Mesenchymal stem cell (in vitro differentiated cells and primary cell): ENCODE results near the gene VARS2.
A peak's percentile ranks its signal among the peaks of the same experiment; 100 is the strongest.

Experiments used
- DNase-seq: peaks from one replicate; pipeline ENCODE4 v3.0.0-alpha.2; 2013
- H2AFZ ChIP-seq: one replicate; pipeline ENCODE4 v1.6.1; 2013; ENCODE audit warnings: low read depth, mild to moderate bottlenecking, control low read depth, inconsistent platforms, low read length, moderate library complexity
- H2AK5ac ChIP-seq: 2 replicates; pipeline ENCODE4 v1.6.1; 2013; ENCODE audit warnings: low read length, moderate library complexity, mild to moderate bottlenecking, inconsistent platforms; ENCODE audit not compliant: severe bottlenecking
- H2BK120ac ChIP-seq: one replicate; pipeline ENCODE4 v1.6.1; 2013; ENCODE audit warnings: low read depth, mild to moderate bottlenecking, inconsistent platforms, low read length, moderate library complexity
- H2BK12ac ChIP-seq, 2 experiments: one replicate each; pipeline ENCODE4 v1.6.1; 2013; ENCODE audit warnings: inconsistent platforms in 2 of 2, low read length in 2 of 2, mild to moderate bottlenecking in 2 of 2, moderate library complexity in 2 of 2, control low read depth in 1 of 2
- H2BK15ac ChIP-seq: one replicate; pipeline ENCODE4 v1.6.1; 2013; ENCODE audit warnings: mild to moderate bottlenecking, low read depth, inconsistent platforms; ENCODE audit not compliant: poor library complexity, severe bottlenecking
- H2BK5ac ChIP-seq: 2 replicates; pipeline ENCODE4 v1.6.1; 2013; ENCODE audit warnings: low read depth, mild to moderate bottlenecking, low read length, control low read depth, inconsistent platforms; ENCODE audit not compliant: poor library complexity, severe bottlenecking
- H3K14ac ChIP-seq, 2 experiments: one replicate each; pipeline ENCODE4 v1.6.1; 2013; ENCODE audit warnings: inconsistent platforms in 2 of 2, low read length in 2 of 2, control low read depth in 1 of 2, mild to moderate bottlenecking in 1 of 2, moderate library complexity in 1 of 2
- H3K18ac ChIP-seq, 2 experiments: one replicate each; pipeline ENCODE4 v1.6.1; 2013; ENCODE audit warnings: inconsistent platforms in 2 of 2, low read length in 2 of 2, control low read depth in 1 of 2, low read depth in 1 of 2, mild to moderate bottlenecking in 1 of 2
- H3K23ac ChIP-seq, 2 experiments: one replicate each; pipeline ENCODE4 v1.6.1; 2013; ENCODE audit warnings: inconsistent platforms in 2 of 2, low read length in 2 of 2, mild to moderate bottlenecking in 2 of 2, moderate library complexity in 2 of 2, control low read depth in 1 of 2
- H3K27ac ChIP-seq: 2 replicates; pipeline ENCODE4 v1.5.1; 2013; ENCODE audit warnings: mild to moderate bottlenecking, moderate library complexity, low read length, control low read depth, inconsistent platforms; ENCODE audit not compliant: poor library complexity, severe bottlenecking
- H3K27me3 ChIP-seq, 2 experiments: 2 replicates each; pipeline versions ENCODE4 v1.6.1 to v1.7.0; 2013; ENCODE audit warnings: low read length in 2 of 2, mild to moderate bottlenecking in 2 of 2, moderate library complexity in 2 of 2, control low read depth in 1 of 2, inconsistent platforms in 1 of 2; ENCODE audit not compliant: control insufficient read depth in 1 of 2, insufficient read depth in 1 of 2
- H3K36me3 ChIP-seq, 2 experiments: 2 replicates each; pipeline versions ENCODE4 v1.6.1 to v1.7.0; 2013; ENCODE audit warnings: low read length in 2 of 2, control low read depth in 1 of 2, inconsistent platforms in 1 of 2, low read depth in 1 of 2, mild to moderate bottlenecking in 1 of 2; ENCODE audit not compliant: insufficient read depth in 2 of 2, control insufficient read depth in 1 of 2
- H3K4ac ChIP-seq, 2 experiments: one replicate each; pipeline ENCODE4 v1.6.1; 2013; ENCODE audit warnings: inconsistent platforms in 2 of 2, low read length in 2 of 2, mild to moderate bottlenecking in 2 of 2, moderate library complexity in 2 of 2, control low read depth in 1 of 2, low read depth in 1 of 2
- H3K4me1 ChIP-seq: 2 replicates; pipeline ENCODE4 v1.6.1; 2013; ENCODE audit warnings: low read depth, low read length, control low read depth; ENCODE audit not compliant: control insufficient read depth, insufficient read depth
- H3K4me2 ChIP-seq: 2 replicates; pipeline ENCODE4 v1.6.1; 2013; ENCODE audit warnings: low read length, mild to moderate bottlenecking, inconsistent platforms; ENCODE audit not compliant: poor library complexity, severe bottlenecking
- H3K4me3 ChIP-seq, 2 experiments: 2 replicates each; pipeline versions ENCODE4 v1.5.1 to v1.7.0; 2013; ENCODE audit warnings: low read length in 2 of 2, mild to moderate bottlenecking in 2 of 2, control low read depth in 1 of 2, low read depth in 1 of 2; ENCODE audit not compliant: insufficient read depth in 1 of 2
- H3K79me1 ChIP-seq: replicated peaks from 2 replicates; pipeline ENCODE4 v1.6.1; 2013; ENCODE audit warnings: mild to moderate bottlenecking, control low read depth, low read length, inconsistent platforms; ENCODE audit not compliant: poor library complexity, severe bottlenecking
- H3K9ac ChIP-seq: 2 replicates; pipeline ENCODE4 v1.7.0; 2013; ENCODE audit warnings: mild to moderate bottlenecking, low read length, moderate library complexity
- H3K9me3 ChIP-seq: 2 replicates; pipeline ENCODE4 v1.7.0; 2013; ENCODE audit warnings: mild to moderate bottlenecking, low read length; ENCODE audit not compliant: control insufficient read depth
- H4K8ac ChIP-seq: one replicate; pipeline ENCODE4 v1.6.1; 2013; ENCODE audit warnings: inconsistent platforms, mild to moderate bottlenecking, low read length, moderate library complexity
- H4K91ac ChIP-seq: one replicate; pipeline ENCODE4 v1.6.1; 2013; ENCODE audit warnings: mild to moderate bottlenecking, low read length, inconsistent platforms
- WGBS: methylation state at CpG from one replicate; pipeline ENCODE4 v1.1.7; 2013; ENCODE audit warnings: mixed read lengths; 5-methylcytosine and 5-hydroxymethylcytosine counted together

Gene VARS2

GRCh38 chr6:30928677-30929076, 14.6 kb downstream of the VARS2 start:
- WGBS: 98% methylated on average over 3 of the region's 3 CpGs
- H3K14ac ChIP-seq: no peak overlapping the region

GRCh38 chr6:30930506-30930905, 16.5 kb downstream of the VARS2 start:
- peaks cover 13 to 20% of the 10 kb centered on the region in 2 experiments for H3K36me3 ChIP-seq
- DNase-seq: no peak
- H3K27me3 ChIP-seq: peaks cover 0 to 41% of the 10 kb centered on the region in 2 experiments
- peaks cover 40% of the 10 kb centered on the region for H3K4me1 ChIP-seq
- H4K8ac ChIP-seq: no peak overlapping the region
- H3K27ac ChIP-seq: no peak overlapping the region
- H3K79me1 ChIP-seq: no peaks in the 10 kb centered on the region
- no peak overlapping the region for H3K4ac ChIP-seq
- H2AFZ ChIP-seq: no peak overlapping the region
- H2BK15ac ChIP-seq: no peak overlapping the region
- H3K23ac ChIP-seq: no peak overlapping the region
- WGBS: 94% methylated on average over 4 of the region's 4 CpGs
- no peak overlapping the region for H2BK5ac ChIP-seq
- H3K9ac ChIP-seq: no peak overlapping the region
- no peak overlapping the region for H2BK120ac ChIP-seq
- H3K18ac ChIP-seq: no peak overlapping the region
- no peak overlapping the region for H3K14ac ChIP-seq
- H3K9me3 ChIP-seq: peaks cover 13% of the 10 kb centered on the region
- H2AK5ac ChIP-seq: peak overlapping the region; percentile 47
- H3K4me2 ChIP-seq: no peak overlapping the region
- H4K91ac ChIP-seq: no peak overlapping the region
- no peak overlapping the region for H3K4me3 ChIP-seq
- no peak overlapping the region for H2BK12ac ChIP-seq

More at GRCh38 chr6:30928677-30929076, 14.6 kb downstream of the VARS2 start:
- no peak overlapping the region for H2BK5ac ChIP-seq
- H3K4ac ChIP-seq: no peak overlapping the region
- H3K9me3 ChIP-seq: peaks cover 13% of the 10 kb centered on the region
- H2AFZ ChIP-seq: no peak overlapping the region
- H2AK5ac ChIP-seq: no peak overlapping the region
- peaks cover 0 to 29% of the 10 kb centered on the region in 2 experiments for H3K27me3 ChIP-seq
- H3K4me3 ChIP-seq: no peak overlapping the region
- H4K8ac ChIP-seq: no peak overlapping the region
- H2BK15ac ChIP-seq: no peak overlapping the region
- peaks cover 22 to 33% of the 10 kb centered on the region in 2 experiments for H3K36me3 ChIP-seq
- H2BK12ac ChIP-seq: no peak overlapping the region
- no peak overlapping the region for H3K27ac ChIP-seq
- H3K4me2 ChIP-seq: no peak overlapping the region
- peaks cover 43% of the 10 kb centered on the region for H3K4me1 ChIP-seq
- H4K91ac ChIP-seq: no peak overlapping the region
- H3K79me1 ChIP-seq: no peaks in the 10 kb centered on the region
- no peak overlapping the region for H3K18ac ChIP-seq
- no peak overlapping the region for H3K23ac ChIP-seq
- H2BK120ac ChIP-seq: no peak overlapping the region
- no peak overlapping the region for H3K9ac ChIP-seq
- DNase-seq: no peak

GRCh38 chr6:30931272-30931671, 17.2 kb downstream of the VARS2 start:
- Histone ChIP-seq H2BK5ac (no peak overlapping the region), H2BK12ac (no peak overlapping the region), H3K9ac (no peak overlapping the region), H2AFZ (no peak overlapping the region), H2BK120ac (no peak overlapping the region), H3K27ac (no peak overlapping the region), H2AK5ac (peak overlapping the region; percentile 7), H3K4me1 (peaks cover 36% of the 10 kb centered on the region), H3K4me2 (no peak overlapping the region), H3K4me3 (no peak overlapping the region), H3K23ac (no peak overlapping the region), H3K79me1 (no peaks in the 10 kb centered on the region), H4K91ac (no peak overlapping the region), H4K8ac (no peak overlapping the region), H3K27me3 (peaks cover 0 to 47% of the 10 kb centered on the region in 2 experiments), H3K36me3 (peaks cover 6 to 12% of the 10 kb centered on the region in 2 experiments), H3K4ac (no peak overlapping the region), H3K14ac (no peak overlapping the region), H3K9me3 (peaks cover 13% of the 10 kb centered on the region), H2BK15ac (no peak overlapping the region), H3K18ac (no peak overlapping the region)
- no peak for DNase-seq
- WGBS: 71% methylated on average over 8 of the region's 8 CpGs

GRCh38 chr6:30931969-30932645, 18.1 kb downstream of the VARS2 start, which contains the start of gene SFTA2:
Gene SFTA2 (minus strand): TSS chr6:30932170. CDS start chr6:30932096, 74 bp downstream.
- no peak within 1 kb of the TSS for H2BK120ac ChIP-seq
- peak within 1 kb of the TSS; percentile 1 for H3K27ac ChIP-seq
- H3K4me1 ChIP-seq: peaks cover 28% of the 10 kb centered on the region
- peaks cover 13% of the 10 kb centered on the region for H3K9me3 ChIP-seq
- no peak within 1 kb of the TSS for H4K8ac ChIP-seq
- peaks cover 0 to 8% of the 10 kb centered on the region in 2 experiments for H3K36me3 ChIP-seq
- no peak within 1 kb of the TSS for H3K14ac ChIP-seq
- H3K4ac ChIP-seq: no peak within 1 kb of the TSS
- H3K18ac ChIP-seq: no peak within 1 kb of the TSS
- no peak within 1 kb of the TSS for H3K9ac ChIP-seq
- peak within 1 kb of the TSS; percentile 98 for H2AK5ac ChIP-seq
- H2BK15ac ChIP-seq: no peak within 1 kb of the TSS
- H3K79me1 ChIP-seq: no peaks in the 10 kb centered on the region
- no peak for DNase-seq
- no peak within 1 kb of the TSS for H2BK12ac ChIP-seq
- H3K23ac ChIP-seq: no peak within 1 kb of the TSS
- no peak within 1 kb of the TSS for H4K91ac ChIP-seq
- H3K4me3 ChIP-seq: no peak within 1 kb of the TSS
- H3K4me2 ChIP-seq: no peak within 1 kb of the TSS
- H3K27me3 ChIP-seq: peaks cover 0 to 55% of the 10 kb centered on the region in 2 experiments
- no peak within 1 kb of the TSS for H2AFZ ChIP-seq
- 76% methylated on average over 4 of the region's 7 CpGs for WGBS
- peak within 1 kb of the TSS; percentile 46 for H2BK5ac ChIP-seq
